Inferior parietal cortex (tissue), 1 donor: ENCODE measurements around the gene UBXN10.

Experiments used
- DNase-seq: peaks from one replicate; pipeline ENCODE4 v3.0.0-alpha.2; 2016; ENCODE audit errors: extremely low spot score

UBXN10 gene, protein sequence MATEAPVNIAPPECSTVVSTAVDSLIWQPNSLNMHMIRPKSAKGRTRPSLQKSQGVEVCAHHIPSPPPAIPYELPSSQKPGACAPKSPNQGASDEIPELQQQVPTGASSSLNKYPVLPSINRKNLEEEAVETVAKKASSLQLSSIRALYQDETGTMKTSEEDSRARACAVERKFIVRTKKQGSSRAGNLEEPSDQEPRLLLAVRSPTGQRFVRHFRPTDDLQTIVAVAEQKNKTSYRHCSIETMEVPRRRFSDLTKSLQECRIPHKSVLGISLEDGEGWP

DNA sequence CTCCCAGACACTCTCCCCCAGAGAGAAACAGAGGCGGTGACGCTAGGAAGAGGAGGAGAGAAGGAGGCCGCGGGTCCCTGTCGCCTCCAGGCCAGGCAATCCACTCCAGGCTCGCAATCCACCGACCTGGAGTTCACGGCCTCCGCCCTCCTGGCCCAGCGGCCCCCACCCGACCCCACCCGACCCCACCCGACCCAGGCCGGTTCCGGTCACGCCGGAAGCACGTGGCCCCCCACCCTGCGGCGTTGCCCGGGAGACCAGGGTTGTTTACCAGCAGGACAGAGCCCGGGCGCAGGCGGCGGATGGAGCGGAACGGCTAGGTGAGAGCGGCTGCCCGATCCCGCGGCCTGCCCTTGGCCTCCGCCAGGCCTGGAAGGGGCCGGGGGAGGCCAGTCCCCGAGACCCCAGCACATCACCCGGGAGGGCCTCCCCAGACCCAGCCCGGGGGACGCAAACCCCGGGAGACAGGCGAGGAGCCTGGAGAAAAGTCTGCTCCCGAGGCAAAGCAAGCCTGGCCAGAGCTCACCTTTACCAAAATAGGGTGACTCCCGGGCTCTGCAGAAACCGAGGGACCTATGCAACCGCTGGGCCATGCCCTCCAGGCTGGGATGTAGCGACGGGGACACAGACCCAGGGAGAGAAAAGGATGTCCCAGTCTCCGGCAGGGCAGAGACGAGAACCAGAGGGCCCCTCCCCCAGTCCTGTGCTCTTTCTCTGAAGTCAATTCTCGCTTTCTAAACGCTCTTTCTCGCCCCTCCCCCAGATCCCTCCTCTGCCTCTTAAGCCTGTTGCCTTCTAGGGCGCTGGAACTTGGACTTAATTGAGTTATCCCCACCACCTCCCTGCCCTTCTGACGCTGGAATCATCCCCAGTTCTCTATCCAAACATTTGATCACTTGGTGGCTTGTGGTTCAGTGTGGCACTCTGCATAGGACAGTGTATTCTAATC is at the start of gene UBXN10, which contains the start of gene PLA2G2C:
UBXN10 (plus strand) TSS at position 263 of the 949 bp plus-strand sequence. CDS start 4,466 bp downstream, outside the sequence.
PLA2G2C (minus strand) TSS at position 685 of the 949 bp plus-strand sequence. CDS start 9,155 bp downstream, outside the sequence.
- no peak for DNase-seq

DNA sequence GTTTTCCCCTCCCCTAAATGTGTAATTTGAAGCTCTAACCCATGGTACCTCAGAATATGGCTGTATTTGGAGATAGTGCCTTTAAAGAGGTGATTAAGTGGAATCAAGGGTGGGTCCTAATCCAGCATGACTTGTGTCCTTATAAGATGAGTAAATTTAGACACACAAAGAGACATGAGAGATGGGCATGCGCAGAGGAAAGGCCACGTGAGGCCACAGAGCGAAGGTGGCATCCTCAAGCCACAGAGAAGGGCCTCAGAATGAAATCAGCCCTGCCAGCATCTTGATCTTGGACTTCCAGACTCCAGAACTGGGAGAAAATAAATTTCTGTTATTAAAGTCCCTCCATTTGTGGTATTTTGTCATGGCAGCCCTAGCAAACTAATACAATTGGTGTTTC is 49.6 kb upstream of the UBXN10 start:
- DNase-seq, result no peak

DNA sequence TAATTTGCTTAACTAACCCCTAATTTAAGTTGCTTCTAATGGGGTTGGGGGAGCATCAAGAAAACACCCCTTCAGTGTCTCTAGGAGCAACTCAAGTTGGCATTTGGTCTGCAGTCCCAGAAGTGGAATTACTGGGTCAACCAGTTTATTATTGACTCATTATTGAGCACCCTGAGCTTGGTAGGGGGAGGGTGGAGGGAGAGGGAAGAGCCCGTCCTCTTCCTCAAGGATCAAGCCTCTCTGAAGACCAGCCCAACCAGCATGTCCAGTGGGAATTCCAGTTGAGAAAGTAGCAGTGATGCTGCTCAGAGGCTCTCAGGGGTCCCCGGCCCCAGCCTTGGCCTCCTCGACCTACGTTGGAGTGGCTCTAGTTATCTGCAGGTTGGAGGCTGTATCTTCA is 48.8 kb upstream of the UBXN10 start:
- no peak for DNase-seq

DNA sequence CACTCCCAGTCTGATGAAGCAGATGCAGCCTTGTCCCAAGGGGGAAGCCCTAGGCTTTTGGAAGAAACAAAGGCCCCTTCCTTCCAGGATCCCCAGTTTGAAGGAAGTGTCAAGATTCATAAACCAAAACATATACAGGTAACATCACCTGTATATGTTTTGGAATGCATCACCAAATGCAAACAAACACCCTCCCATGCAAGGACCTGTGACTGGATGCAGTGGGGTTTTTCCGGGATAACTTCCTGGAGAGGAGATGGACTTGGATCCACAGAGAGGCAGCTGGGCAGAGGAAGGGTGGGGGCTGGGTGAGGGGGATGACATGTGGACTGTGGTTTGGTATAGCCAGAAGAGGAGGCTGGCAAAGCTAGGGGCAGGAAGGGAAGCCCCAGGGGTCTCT is 48.3 kb upstream of the UBXN10 start:
- no peak for DNase-seq

DNA sequence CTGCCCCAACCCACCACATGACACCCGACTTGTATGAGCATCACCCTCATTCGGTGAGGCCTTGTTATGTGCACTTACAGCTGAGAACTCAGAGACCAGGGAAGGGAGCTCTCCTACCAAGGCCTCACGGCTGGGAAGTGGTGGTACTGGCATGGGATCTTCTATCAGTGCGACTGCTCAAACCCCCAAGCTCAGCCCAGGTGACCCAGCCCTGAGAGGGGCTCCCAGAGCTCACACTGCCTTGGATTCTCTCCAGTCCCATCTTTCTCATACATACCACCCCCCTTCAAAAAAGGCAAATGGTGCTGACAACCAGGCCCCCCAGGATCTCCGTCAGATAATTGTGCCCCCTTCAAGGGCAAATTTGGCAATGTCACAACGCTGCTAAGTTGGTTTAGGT is 47.5 kb upstream of the UBXN10 start:
- no peak for DNase-seq

DNA sequence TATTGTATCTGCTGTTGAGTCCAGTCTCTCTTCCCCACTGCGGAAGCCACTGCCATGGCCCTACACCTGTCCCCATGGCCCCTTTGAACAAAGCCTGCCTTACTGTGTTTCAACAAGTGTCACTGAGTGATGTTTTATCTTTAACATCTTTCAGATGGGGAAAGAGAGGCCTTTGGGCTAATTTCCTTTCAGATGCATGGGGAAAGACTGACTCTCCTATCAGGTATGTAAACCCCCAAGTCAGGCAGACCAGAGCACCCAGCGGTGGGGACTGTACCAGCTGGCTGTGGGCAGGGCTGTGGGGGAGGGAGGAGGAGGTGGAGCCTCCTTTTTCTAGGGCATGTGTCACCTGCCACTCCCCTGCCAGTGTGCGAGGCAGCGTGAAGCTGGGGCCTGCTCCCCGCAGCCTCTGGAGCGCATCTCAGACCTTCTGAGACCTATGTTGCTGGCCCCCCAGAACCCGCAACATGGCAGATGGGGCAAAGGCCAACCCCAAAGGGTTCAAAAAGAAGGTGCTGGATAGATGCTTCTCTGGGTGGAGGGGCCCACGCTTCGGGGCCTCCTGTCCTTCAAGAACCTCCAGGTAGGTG is 46.8 kb upstream of the UBXN10 start, which contains the start of gene PLA2G2F:
PLA2G2F (plus strand) TSS at position 363 of the 590 bp plus-strand sequence; CDS start at position 468, 105 bp downstream.
- DNase-seq, result no peak

DNA sequence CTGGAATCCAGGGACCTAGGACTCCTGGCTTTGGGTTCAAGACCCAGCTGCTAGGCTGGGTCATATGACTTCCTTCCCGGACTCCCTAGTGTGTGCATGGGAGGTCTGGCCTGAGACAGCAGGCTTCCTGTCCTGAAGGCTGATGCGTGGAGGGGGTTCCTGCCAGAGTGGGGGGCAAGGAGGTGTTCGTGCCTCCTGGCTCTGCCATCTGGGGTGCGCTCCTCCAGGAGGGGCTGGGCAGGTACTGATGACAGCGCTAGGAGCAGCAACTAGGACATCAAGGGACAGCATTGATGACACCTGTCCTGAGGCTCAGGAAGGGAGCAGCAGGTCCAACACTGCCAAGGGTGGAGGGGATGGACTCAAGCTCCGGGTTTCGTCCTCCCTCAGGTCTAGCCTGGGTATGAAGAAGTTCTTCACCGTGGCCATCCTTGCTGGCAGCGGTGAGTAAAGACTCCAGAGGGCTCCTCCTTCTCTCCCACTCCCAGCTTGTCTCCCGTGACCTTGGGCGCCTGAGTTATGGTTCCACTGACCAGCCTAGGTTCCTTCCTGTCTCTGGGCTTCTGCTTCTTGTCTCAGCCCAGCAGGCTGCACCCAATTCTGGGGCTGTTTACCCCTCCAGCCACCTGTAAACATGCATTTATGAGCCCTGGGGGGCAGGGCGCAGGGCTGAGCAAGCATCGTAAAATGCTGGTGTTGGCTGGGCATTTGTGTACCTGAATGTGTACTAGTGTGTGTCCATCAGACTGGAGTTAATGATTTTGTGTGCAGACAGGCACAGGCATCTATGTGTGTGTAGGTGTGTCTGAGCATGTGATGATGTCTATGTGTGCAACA is 45.9 kb upstream of the UBXN10 start:
- DNase-seq, result no peak

DNA sequence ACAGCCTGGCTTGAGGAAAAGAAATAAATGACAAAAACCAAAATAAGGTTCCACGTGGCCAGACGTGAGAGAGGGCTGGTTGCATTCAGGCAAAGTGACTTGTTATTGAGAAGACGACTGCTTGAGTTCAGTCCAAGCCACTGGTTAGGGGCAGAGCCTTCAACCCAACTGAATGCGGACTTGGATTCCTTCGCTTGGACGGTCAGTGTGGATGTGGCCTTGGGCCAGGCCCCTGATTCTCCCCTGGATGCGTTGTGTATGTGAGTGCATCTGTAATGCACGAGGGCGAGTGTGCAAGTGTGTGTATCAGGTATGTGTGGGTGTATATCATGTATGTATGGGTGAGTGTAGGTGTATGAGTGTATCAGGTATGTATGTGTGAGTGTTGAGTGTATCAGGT is 44.9 kb upstream of the UBXN10 start:
- DNase-seq, result no peak

DNA sequence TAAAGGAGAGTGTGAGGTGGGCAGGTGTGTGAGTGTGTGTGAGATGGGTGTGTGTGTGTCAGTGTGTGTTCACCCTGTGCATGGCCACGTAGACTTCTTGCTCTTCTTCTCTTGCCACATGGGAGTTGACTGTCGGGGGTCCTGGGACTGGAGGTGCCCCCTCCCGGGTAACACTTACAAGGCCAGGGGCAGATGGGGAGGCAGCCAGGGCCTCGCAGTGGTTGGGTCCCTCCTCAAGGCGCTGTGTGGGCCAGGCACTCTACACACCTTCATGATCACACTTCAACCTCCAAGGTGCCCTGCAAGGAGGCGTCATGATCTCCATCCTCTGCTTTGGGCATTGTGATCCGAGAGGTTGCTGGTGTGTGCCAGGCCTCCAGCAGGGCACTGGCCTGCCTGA is 44.4 kb upstream of the UBXN10 start:
- DNase-seq, result no peak

DNA sequence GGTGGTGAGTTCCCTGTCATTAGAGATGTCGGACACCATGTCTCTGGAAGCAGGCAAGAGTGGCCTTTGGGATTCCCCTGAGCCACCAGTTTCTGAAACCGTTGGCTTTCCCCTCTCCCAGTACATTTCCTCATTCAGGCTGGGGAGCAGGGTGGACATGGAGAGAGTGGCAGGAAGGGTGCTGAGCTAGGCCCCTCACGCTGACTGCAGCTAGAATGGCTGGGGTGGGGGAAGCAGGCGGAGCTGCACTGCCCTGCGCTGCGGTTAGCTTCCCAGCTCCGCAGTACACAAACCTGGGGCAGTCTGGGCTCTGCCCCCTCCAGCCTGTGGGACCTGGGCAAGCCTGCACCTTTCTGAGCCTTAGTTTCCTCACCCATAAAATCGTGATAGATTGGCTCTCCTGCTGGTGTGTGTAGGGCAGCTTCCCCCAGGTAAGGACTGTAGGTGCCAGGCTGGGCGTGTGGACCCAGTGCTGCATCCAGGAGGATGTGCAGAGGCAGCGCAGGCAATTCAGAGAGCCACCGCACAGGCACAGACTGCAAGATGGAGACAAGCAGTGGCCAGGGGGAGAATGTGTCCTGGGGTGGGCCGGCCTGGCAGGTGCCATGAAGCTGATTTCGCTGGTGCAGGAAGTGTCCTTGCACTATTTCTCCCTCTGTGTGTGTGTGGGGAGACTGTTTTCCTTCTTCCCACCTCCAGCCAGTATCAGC is 43.7 kb upstream of the UBXN10 start:
- no peak for DNase-seq

DNA sequence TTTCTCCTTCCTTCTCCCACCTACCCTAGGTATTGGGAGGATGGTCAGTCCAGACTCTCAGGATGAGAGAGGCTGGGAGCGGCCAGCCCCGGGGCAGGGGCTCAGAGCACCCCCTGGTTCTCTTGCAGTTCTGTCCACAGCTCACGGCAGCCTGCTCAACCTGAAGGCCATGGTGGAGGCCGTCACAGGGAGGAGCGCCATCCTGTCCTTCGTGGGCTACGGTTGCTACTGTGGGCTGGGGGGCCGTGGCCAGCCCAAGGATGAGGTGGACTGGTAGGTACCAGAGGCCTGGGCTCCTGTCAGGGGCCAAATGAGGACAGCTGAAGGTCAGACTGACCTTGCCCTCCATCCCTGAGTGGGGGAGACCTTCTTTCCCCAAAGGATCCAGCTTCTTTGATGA is 42.6 kb upstream of the UBXN10 start:
- DNase-seq, result no peak

DNA sequence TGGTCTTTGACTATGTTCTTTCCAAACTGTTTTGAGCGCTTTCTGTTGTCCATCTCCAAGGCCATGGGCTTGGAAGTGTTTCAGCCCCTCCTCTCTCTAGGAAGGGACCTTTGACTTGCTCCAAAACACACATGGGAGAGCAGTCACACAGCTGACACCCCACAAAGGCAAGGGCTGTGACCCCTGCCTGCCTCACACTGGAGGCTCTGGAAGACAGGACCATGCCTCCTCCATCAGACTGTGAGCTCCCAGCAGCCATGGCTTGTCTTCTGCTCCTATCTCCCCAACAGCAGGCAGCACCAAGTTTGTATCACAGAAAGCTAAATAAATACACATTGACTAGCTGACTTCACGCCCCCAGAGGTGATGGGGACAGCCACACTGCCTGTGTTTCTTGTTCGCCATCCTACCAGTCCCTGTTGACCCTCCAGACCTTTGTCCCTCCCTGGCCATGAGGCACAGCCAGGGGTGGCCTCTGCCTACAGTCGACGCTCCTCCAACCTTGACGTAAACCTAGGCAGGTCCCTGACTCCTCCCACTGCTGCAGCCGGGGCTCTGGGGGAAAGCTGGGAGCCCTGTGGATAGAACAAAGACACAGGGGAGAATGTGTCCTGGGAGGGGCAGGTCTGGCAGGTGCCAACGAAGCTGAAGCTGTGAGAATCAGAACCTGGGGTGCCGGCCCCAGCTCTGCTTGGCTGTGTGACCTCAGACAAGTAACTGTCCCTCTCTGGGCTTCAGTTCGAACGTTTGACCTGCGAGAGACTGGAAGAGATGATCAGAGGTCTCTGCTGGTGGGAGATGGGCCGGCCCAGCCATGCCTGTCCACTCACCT is 41.9 kb upstream of the UBXN10 start:
- DNase-seq, result no peak

DNA sequence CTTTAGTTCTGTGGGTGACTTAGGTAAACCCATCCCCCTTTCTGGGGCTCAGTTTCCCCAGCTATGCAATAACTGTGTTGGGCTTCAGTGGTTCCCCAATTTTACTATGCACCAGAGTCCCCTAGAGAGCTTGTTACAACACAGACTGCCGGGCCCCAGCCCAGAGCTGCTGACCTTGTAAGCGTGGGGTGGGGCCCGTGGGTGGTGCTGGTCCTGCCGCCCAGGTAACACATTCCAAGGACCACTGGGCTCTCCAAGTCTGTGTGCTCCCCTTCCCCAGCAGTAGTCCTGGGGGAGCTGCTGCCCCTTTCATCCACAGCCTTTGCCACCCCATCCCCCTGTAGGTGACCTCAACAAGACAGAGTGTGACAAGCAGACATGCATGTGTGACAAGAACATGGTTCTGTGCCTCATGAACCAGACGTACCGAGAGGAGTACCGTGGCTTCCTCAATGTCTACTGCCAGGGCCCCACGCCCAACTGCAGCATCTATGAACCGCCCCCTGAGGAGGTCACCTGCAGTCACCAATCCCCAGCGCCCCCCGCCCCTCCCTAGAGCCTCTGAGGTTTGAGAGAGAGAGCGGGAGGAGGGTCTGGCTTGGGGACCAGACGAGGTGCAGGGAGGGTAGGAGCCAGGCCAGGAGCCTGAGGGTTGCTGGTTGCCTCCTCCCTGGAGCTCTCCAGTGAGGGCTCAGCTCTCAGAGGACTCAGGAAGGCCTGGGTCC is 37.9 kb upstream of the UBXN10 start:
- no peak for DNase-seq

DNA sequence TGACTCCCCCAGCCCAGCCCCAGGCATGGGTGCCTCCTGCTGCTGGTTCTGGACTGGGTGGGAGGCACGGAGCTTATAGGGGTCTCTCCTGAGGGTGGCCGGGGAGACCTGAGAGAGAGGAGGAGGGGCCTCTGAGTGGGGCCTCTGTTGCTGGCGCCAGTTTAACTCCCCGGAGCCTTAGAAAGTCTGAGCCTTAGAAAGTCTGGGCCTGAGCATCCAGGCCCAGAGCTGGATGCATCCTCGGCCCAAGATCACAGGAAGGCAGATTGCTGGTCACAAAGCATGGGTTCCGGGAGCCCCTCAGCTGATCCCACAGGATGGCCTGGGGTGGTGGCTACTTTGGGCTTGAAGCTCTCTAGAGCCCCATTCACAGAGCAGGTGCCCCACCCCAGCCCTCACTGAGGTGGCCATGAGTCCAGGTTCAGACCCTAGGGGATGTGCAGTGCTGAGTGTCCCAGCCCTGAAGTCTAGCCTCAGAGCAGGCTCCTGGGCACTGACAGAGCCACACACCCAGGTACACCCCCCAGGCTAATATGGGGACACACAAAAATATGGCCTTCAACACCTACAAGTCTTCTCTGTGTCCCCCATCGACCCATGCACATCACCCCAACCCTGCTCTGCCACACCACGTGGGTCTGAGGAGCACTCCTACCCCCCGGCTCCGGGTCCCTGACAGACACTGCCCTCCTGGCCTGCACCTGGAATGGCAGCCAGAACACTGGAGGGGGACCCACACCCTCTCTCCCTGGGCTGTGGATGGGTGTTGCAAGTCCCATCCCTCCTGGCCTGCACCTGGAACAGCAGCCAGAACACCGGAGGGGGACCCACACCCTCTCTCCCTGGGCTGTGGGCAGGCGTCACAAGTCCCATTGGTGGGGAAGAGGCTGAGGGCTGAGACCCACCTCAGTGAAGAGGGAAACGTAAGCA is 37.1 kb upstream of the UBXN10 start:
- DNase-seq, result no peak

DNA sequence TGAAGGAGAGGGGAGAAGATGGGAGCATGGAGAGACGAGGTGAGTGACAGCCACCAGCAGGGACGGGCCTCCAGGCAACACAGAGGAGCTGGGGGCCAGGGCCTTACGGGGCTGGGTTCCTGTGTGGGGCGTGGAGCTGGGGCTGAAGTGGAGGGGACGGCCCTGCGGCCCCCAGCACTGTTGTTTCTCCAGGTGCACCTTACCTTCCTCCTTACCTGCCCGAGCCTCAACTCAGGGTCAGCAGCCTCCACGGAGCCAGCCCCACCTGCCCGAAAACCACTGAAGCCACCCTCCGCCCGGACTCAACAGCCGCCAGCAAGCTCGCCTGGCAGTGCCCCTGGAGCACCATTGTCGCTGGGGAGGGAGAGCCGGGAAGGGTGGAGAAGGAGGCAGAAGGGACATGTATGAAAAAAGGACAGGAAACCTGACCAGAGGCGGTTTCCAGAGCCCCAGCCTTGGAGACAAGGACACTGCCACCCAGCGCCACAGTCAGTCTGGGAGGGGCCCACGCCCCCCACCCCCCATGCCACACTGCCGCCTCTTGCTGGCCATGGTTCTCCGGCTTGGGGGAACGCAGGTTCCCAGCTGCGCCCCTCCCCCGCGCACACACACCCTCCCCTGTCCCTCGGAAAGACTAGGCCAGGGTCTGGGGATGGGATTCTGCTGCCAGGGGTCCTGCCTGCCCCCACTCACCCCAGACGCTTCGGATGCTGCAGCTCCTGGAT is 36.1 kb upstream of the UBXN10 start:
- no peak for DNase-seq

DNA sequence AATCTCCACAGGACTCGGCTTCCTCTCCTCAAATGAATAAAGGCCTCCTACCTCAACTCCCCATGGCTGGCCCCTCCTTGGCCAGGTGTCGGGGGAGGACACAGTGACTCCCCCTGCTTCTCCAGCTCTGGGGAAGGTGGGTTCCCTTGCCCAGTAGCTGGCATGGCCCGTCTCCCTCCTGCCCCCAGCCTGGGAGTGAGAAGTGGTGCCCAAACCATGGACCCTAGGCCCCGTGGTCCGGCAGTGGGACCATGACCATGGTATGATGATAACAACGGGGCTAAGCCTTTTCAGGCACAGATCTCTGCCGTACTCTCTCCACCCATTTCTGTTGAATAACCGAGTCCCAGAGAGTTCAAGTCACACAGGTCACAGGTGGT is 35.6 kb upstream of the UBXN10 start:
- DNase-seq, result no peak

DNA sequence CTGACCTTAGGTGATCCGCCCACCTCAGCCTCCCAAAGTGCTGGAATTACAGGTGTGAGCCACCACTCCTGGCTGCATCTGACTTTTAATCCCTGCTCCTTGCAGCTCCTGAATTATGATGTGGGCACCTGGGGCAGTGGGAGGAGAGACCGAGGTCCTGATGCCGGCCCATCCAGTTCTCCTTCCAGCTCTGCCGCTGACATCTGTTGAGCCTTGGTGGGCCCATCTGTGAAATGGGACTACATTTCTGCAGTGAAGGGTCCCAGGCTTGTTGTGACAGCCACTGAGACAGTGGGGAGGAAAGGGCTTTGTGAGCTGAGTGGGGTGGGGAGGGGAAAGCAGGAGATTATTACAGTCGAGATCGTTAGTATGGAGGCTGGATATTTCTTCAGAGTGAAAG is 34.9 kb upstream of the UBXN10 start:
- DNase-seq, result no peak
